OCI-LY3 (cell line): ENCODE measurements around the gene RPL37.
"Not testable (repeated sequence)": the region's sequence is repeated elsewhere in the genome, so short reads cannot be mapped to it uniquely, and the experiment has no call there.

Source experiments
- H2AFZ ChIP-seq: fragments of 200-600, 300-600 bp; shearing (Covaris generic); 2 replicates; pipeline ENCODE4 v1.6.0; 2014; ENCODE audit warnings: antibody characterized with exemption, low read depth, low read length
- H3K27ac ChIP-seq: fragments of 200-600, 300-600 bp; sonication (generic); 2 replicates; pipeline ENCODE4 v1.5.1; 2014; ENCODE audit warnings: mild to moderate bottlenecking, low read length, moderate library complexity, mixed read lengths
- H3K27me3 ChIP-seq: fragments of 200-600, 300-600 bp; sonication (generic); 2 replicates; pipeline ENCODE4 v1.6.1; 2014; ENCODE audit warnings: low read depth, low read length, mixed read lengths
- H3K36me3 ChIP-seq: fragments of 200-600, 300-600 bp; sonication (generic); replicated peaks from 2 replicates; pipeline ENCODE3; 2014; ENCODE audit warnings: low read depth, low read length, mixed read lengths
- H3K4me1 ChIP-seq: fragments of 300-600, 200-600 bp; sonication (generic); 2 replicates; pipeline ENCODE4 v1.6.1; 2014; ENCODE audit warnings: low read length, mixed read lengths
- H3K4me2 ChIP-seq: fragments of 200-600, 300-600 bp; sonication (generic); 2 replicates; pipeline ENCODE4 v1.6.1; 2014; ENCODE audit warnings: low read length, mixed read lengths
- H3K4me3 ChIP-seq: fragments of 300-600, 200-600 bp; sonication (generic); 2 replicates; pipeline ENCODE4 v1.5.1; 2014; ENCODE audit warnings: antibody characterized with exemption, mild to moderate bottlenecking, low read length, moderate library complexity
- H3K79me2 ChIP-seq: fragments of 300-600, 200-600 bp; shearing (Covaris generic); 2 replicates; pipeline ENCODE4 v1.6.1; 2014; ENCODE audit warnings: mild to moderate bottlenecking, low read length, mixed read lengths
- H3K9ac ChIP-seq: fragments of 300-600, 200-600 bp; shearing (Covaris generic); 2 replicates; pipeline ENCODE4 v1.6.0; 2014; ENCODE audit warnings: mild to moderate bottlenecking, low read length, moderate library complexity
- H3K9me3 ChIP-seq: fragments of 200-600, 300-600 bp; shearing (Covaris generic); 2 replicates; pipeline ENCODE4 v1.6.1; 2014; ENCODE audit warnings: low read length, mixed read lengths; ENCODE audit not compliant: insufficient read depth
- H4K20me1 ChIP-seq: fragments of 200-600, 300-600 bp; sonication (generic); 2 replicates; pipeline ENCODE4 v1.6.1; 2016; ENCODE audit warnings: low read length, mixed read lengths; ENCODE audit not compliant: insufficient read depth
- EZH2phosphoT487 ChIP-seq: fragments of 200-600 bp; shearing (Covaris generic); IDR thresholded peaks from 2 replicates; pipeline ENCODE4 v1.6.1; 2018; ENCODE audit warnings: antibody characterized with exemption, mixed run types, low read depth
- TF ChIP-seq, protein P1 (sequence below): fragments of 200-600, 300-600 bp; sonication (generic); IDR thresholded peaks from 2 replicates; pipeline ENCODE4 v1.5.1; 2014; ENCODE audit warnings: antibody characterized with exemption, low read length, low read depth

The RPL37 gene

DNA sequence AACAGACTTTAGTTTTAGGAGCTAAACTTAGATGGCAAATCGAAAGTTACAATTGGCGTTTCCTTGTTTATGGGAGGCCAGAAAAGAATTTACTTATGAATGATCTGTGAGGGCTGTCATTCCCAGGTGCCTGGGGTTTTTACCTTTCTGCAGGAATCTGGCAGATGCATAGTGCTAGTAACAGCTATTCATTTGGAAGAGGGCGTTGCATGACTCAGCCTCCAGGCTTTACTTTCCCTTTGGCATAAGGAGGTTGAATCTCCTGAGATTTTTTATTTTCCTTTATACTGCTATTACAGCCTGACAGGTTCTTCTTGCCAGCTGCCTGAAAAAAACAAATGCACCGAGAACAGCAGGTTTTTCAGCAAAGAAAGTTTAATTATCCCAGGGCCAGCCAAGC lies 36.2 kb upstream of the RPL37 start:
- Histone ChIP-seq H3K4me1 (peaks cover 23% of the 10 kb centered on the region), H3K27me3 (no peaks in the 10 kb centered on the region), H3K4me2 (no peak overlapping the region), H3K4me3 (no peak overlapping the region), H2AFZ (no peak overlapping the region), H3K9ac (no peak overlapping the region), H4K20me1 (no peaks in the 10 kb centered on the region), H3K36me3 (no peaks in the 10 kb centered on the region), H3K79me2 (no peaks in the 10 kb centered on the region), H3K27ac (no peak overlapping the region), H3K9me3 (no peaks in the 10 kb centered on the region)
- no peak for TF ChIP-seq EZH2phosphoT487
- TF ChIP-seq, protein P1, sequence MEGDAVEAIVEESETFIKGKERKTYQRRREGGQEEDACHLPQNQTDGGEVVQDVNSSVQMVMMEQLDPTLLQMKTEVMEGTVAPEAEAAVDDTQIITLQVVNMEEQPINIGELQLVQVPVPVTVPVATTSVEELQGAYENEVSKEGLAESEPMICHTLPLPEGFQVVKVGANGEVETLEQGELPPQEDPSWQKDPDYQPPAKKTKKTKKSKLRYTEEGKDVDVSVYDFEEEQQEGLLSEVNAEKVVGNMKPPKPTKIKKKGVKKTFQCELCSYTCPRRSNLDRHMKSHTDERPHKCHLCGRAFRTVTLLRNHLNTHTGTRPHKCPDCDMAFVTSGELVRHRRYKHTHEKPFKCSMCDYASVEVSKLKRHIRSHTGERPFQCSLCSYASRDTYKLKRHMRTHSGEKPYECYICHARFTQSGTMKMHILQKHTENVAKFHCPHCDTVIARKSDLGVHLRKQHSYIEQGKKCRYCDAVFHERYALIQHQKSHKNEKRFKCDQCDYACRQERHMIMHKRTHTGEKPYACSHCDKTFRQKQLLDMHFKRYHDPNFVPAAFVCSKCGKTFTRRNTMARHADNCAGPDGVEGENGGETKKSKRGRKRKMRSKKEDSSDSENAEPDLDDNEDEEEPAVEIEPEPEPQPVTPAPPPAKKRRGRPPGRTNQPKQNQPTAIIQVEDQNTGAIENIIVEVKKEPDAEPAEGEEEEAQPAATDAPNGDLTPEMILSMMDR = no peak

DNA sequence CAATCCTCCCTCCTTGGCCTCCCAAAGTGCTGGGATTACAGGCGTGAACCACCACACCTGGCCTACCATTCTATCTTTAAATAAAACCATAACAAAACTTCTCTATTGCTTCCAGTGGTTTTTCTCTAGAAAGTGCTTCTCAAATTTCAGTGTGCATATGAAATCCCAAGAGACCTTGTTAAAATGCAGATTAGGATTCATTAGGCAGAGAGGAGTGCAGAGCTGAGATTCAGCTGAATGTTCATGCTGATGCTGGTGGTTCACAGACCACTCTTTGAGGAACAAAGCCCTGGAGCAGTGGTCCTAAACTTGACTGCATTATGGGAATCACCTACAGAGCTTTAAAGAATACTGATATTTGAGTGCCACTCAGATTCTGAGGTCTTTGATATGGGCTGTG lies 34.4 kb upstream of the RPL37 start:
- Histone ChIP-seq H3K36me3 (no peaks in the 10 kb centered on the region), H3K27me3 (no peaks in the 10 kb centered on the region), H2AFZ (no peak overlapping the region), H3K9me3 (no peaks in the 10 kb centered on the region), H3K4me2 (no peak overlapping the region), H3K9ac (no peak overlapping the region), H3K79me2 (no peaks in the 10 kb centered on the region), H3K27ac (no peak overlapping the region), H3K4me3 (no peak overlapping the region), H3K4me1 (peaks cover 23% of the 10 kb centered on the region), H4K20me1 (no peaks in the 10 kb centered on the region)
- TF ChIP-seq, protein P1 = no peak
- no peak for TF ChIP-seq EZH2phosphoT487

DNA sequence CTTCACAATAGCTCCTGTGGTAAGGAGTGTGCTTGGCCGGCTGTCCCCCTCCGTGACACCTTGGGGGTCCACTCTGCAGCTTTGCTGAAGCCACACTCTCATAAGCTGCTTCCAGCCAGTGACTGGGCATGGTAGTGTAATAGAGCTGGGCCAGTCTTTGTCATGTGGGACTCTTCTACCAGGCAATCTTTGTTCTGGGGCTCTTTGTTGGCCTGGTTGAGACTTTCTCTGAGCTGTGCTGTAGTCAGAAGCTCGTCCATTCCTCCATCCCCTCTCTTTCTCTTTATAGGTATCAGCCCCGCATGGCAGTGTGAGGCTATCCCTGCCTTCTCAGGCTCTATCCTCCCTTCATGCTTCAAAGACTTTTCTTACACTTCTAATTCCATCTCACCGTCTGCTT lies 31.8 kb upstream of the RPL37 start:
- Histone ChIP-seq H3K4me1 (peaks cover 2% of the 10 kb centered on the region), H3K27ac (no peak overlapping the region), H4K20me1 (no peaks in the 10 kb centered on the region), H3K36me3 (no peaks in the 10 kb centered on the region), H3K9me3 (no peaks in the 10 kb centered on the region), H2AFZ (no peak overlapping the region), H3K4me3 (no peak overlapping the region), H3K79me2 (no peaks in the 10 kb centered on the region), H3K9ac (no peak overlapping the region), H3K27me3 (no peaks in the 10 kb centered on the region), H3K4me2 (no peak overlapping the region)
- TF ChIP-seq EZH2phosphoT487 = no peak
- TF ChIP-seq, protein P1 = no peak

DNA sequence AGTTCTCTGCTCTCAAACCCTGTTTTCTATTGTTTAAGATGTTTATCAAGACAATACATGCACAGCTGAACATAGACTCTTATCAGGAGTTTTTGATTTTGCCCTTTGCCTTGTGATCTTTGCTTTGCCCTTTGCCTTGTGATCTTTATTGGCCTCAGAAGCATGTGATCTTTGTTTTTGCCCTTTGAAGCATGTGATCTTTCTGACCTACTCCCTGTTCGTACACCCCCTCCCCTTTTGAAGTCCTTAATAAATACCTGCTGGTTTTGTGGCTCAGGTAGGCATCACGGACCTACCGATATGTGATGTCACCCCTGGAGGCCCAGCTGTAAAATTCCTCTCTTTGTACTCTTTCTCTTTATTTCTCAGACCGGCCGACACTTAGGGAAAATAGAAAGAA lies 30.0 kb upstream of the RPL37 start:
- not testable (repeated sequence) for H2AFZ ChIP-seq, H3K9me3 ChIP-seq, H3K4me2 ChIP-seq, H3K9ac ChIP-seq, H3K27me3 ChIP-seq, H3K27ac ChIP-seq, H3K4me1 ChIP-seq, H3K4me3 ChIP-seq, H3K36me3 ChIP-seq, H4K20me1 ChIP-seq, H3K79me2 ChIP-seq

DNA sequence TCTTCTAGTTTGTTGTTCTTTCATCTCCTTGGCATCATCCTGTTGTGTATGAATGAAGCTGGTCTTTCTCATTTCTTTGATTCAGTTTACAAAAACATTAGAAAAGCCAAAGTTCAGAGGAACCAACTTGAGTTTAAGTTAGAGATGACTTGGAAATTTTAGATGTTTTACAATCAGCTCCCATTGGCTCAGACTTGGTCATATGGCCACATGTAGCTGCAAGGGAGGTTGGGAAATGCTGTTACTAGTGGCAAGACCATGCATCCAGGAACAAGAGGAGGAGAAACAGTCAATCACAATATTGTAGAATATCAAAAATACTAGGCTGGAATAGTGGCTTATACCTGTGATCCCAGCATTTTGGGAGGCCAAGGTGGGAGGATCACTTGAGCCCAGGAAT lies 25.7 kb upstream of the RPL37 start:
- H3K27me3 ChIP-seq = no peaks in the 10 kb centered on the region
- H4K20me1 ChIP-seq = no peaks in the 10 kb centered on the region

More for the DNA sequence above, 25.7 kb upstream of the RPL37 start:
- H3K79me2 ChIP-seq = no peaks in the 10 kb centered on the region
- H3K4me3 ChIP-seq = no peak overlapping the region
- H3K9me3 ChIP-seq = no peaks in the 10 kb centered on the region
- H3K9ac ChIP-seq = no peak overlapping the region
- no peak overlapping the region for H3K4me2 ChIP-seq
- H3K36me3 ChIP-seq = no peaks in the 10 kb centered on the region
- H2AFZ ChIP-seq = no peak overlapping the region
- no peaks in the 10 kb centered on the region for H3K4me1 ChIP-seq
- TF ChIP-seq, protein P1 = no peak
- no peak for TF ChIP-seq EZH2phosphoT487
- H3K27ac ChIP-seq = no peak overlapping the region
